GM12865 (cell line): ENCODE results near the gene DENND2A.
"Not testable (repeated sequence)": the region's sequence is repeated elsewhere in the genome, so short reads cannot be mapped to it uniquely, and the experiment has no call there.

Source experiments
- DNase-seq: peaks from one replicate; pipeline ENCODE4 v3.0.0; 2010; ENCODE audit warnings: low read depth
- H3K4me3 ChIP-seq: 2 replicates; pipeline ENCODE4 v1.5.1; 2011; ENCODE audit warnings: mild to moderate bottlenecking, low read depth, low read length, control low read depth
- CTCF ChIP-seq: IDR thresholded peaks from 2 replicates; pipeline ENCODE4 v1.5.1; 2011; ENCODE audit warnings: low read length, control low read depth, low read depth, inconsistent platforms; ENCODE audit not compliant: insufficient read depth; ENCODE audit errors: missing control alignments

DENND2A gene

GRCh38 chr7:140518370-140519006 lies 122.1 kb downstream of the DENND2A start:
- no peak overlapping the region for H3K4me3 ChIP-seq
- no peak for DNase-seq
- TF ChIP-seq CTCF: no peak

GRCh38 chr7:140517546-140518369 lies 122.9 kb downstream of the DENND2A start:
- peak; percentile 77 for TF ChIP-seq CTCF
- DNase-seq: peak; percentile 78
- no peak overlapping the region for H3K4me3 ChIP-seq

- DNase-seq: no peak
- no peak for TF ChIP-seq CTCF
Measured at GRCh38 chr7:140512317-140513000, 128.2 kb downstream of the DENND2A start.

GRCh38 chr7:140509789-140510188 lies 130.8 kb downstream of the DENND2A start:
- no peak overlapping the region for H3K4me3 ChIP-seq
- DNase-seq: no peak
- TF ChIP-seq CTCF: no peak

More at GRCh38 chr7:140512317-140513000, 128.2 kb downstream of the DENND2A start:
- no peak overlapping the region for H3K4me3 ChIP-seq

GRCh38 chr7:140507556-140507955 lies 133.1 kb downstream of the DENND2A start:
- DNase-seq, H3K4me3 ChIP-seq: not testable (repeated sequence)

GRCh38 chr7:140506788-140507464 lies 133.7 kb downstream of the DENND2A start:
- TF ChIP-seq CTCF: no peak
- DNase-seq: peak; percentile 19
- no peak overlapping the region for H3K4me3 ChIP-seq

GRCh38 chr7:140501966-140502365 lies 138.6 kb downstream of the DENND2A start:
- no peak for TF ChIP-seq CTCF
- DNase-seq: no peak
- no peak overlapping the region for H3K4me3 ChIP-seq

- DNase-seq, H3K4me3 ChIP-seq: not testable (repeated sequence)
Measured at GRCh38 chr7:140497807-140498206, 142.8 kb downstream of the DENND2A start.
